Activated CD8-positive, alpha-beta memory T cell treated with anti-CD3 and anti-CD28 coated beads for 36 hours (primary cell): ENCODE results near the gene RELT. TPM values are rescaled to one million over a fixed set of nuclear protein-coding genes. Genes with fewer than 3 reads are reported as not detected.

ENCODE experiments used
- CTCF ChIA-PET: fragments of 350-600 bp; sonication (Branson Sonifier 250); formaldehyde crosslinking; loops from one replicate; lab custom pipeline; 2021; ENCODE audit warnings: antibody characterized with exemption; lab: Charles Lee
- POLR2A ChIA-PET: fragments of 350-600 bp; sonication (Branson Sonifier 250); formaldehyde crosslinking; loops from one replicate; lab custom pipeline; 2021; ENCODE audit warnings: antibody characterized with exemption; lab: Charles Lee
- total RNA-seq, 2 experiments: library from RNA; stranded (reverse); gene quantifications; one replicate each; pipeline ENCODE4 v1.2.3, GENCODE V29; 2021

The RELT gene
- total RNA-seq, 2 experiments from 2014 or later, result 31.0 to 33.2 TPM

DNA sequence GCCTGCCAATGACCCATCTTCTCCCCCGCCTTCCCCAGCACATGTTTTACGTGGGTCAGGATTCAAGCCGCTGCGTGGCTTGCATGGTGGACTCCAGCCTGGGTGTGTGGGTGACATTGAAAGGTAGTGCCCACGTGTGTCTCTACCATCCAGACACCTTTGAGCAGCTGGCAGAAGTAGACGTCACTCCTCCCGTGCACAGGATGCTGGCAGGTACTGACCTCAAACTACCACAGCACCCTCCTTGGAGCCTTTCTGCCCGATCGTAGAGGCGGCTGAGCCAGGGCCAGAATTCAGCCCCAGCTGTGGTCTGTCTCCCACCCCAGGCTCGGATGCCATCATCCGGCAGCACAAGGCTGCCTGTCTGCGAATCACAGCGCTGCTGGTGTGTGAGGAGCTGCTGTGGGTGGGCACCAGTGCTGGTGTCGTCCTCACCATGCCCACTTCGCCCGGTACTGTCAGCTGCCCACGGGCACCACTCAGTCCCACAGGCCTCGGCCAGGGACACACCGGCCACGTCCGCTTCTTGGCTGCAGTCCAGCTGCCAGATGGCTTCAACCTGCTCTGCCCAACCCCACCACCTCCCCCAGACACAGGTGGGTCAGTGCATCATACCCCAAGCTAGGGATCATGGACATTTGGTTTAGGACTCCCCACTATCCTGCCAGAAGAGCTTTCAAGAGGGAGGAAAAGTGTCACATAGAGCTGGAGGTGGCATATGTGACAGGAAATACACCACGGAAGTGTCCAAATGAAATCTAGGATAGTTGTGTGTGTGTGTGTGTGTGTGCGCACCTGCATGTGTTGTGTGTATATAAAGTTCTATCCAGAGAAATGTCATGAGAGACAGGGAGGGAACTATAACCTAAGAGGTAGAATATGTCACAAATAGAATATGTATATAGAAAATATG is 10.6 kb upstream of the RELT start:
- CTCF ChIA-PET, result interaction anchor here (0.6 to 9.2 kb wide), 4 partner anchors 10 to 706 kb away, joined by 3 to 48 read pairs (median 4); no protein-coding TSS in a partner anchor
- POLR2A ChIA-PET, result no interaction called here

DNA sequence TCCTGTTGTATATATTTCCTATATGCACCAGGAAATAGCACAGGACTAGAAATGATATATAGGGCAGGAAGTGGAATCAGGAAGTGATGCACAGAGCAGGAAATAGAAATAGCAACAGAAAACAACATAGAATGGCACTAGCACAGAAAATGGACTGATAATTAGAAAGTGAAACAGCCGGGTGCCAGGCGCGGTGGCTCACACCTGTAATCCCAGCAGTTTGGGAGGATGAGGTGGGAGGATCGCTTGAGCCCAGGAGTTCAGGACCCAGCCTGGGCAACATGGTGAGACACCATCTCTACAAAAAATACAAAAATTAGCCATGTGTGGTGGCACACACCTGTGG is 10.0 kb upstream of the RELT start:
- POLR2A ChIA-PET, result no interaction called here
- CTCF ChIA-PET, result interaction anchor here (9.2 kb wide), 1 partner anchor 16 kb away, joined by 48 read pairs; no protein-coding TSS in a partner anchor

DNA sequence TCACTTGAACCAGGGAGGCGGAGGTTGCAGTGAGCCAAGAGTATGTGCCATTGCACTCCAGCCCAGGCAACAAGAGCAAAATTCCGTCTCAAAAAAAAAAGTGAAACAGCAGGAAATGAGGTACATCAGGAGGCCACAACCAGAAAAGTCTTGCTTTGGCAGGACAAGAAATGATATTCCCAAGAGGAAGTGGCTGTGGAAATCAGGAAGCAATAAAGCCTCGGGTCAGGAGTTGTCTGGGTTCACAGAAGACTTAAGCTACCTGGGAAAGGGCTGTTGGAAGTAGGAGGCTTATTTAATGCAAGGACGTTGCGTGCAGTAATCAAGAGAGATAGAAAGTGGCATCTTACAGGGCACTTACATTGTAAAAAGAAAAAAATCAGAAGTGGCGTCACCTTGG is 9.2 kb upstream of the RELT start:
- POLR2A ChIA-PET, result no interaction called here
- CTCF ChIA-PET, result interaction anchor here (9.2 kb wide), 1 partner anchor 16 kb away, joined by 48 read pairs; no protein-coding TSS in a partner anchor

DNA sequence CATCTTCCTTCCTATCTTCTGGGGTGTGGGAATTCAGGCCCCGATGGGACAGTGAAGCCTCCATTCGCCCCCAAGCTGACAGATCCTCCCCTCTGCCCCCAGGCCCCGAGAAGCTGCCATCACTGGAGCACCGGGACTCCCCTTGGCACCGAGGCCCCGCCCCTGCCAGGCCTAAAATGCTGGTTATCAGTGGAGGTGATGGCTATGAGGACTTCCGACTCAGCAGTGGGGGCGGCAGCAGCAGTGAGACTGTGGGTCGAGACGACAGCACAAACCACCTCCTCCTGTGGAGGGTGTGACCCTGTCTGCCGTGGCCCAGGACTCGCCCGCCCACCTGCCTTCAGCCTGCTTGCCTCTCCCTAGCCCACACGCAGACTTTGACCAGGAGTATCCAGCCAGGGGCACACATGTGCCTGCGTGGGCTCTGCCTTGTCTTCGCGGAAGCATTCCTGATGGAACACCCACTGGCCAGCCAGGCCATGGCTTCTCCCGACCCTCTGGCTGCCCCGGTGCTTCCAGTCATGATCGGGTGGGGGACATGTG is 8.6 kb upstream of the RELT start:
- CTCF ChIA-PET, result interaction anchor here (1.0 to 9.2 kb wide), 2 partner anchors 17 kb away, joined by 4 to 48 read pairs; no protein-coding TSS in a partner anchor
- POLR2A ChIA-PET, result interaction anchor here (0.6 kb wide), 1 partner anchor 254 kb away, joined by 4 read pairs; no protein-coding TSS in a partner anchor

DNA sequence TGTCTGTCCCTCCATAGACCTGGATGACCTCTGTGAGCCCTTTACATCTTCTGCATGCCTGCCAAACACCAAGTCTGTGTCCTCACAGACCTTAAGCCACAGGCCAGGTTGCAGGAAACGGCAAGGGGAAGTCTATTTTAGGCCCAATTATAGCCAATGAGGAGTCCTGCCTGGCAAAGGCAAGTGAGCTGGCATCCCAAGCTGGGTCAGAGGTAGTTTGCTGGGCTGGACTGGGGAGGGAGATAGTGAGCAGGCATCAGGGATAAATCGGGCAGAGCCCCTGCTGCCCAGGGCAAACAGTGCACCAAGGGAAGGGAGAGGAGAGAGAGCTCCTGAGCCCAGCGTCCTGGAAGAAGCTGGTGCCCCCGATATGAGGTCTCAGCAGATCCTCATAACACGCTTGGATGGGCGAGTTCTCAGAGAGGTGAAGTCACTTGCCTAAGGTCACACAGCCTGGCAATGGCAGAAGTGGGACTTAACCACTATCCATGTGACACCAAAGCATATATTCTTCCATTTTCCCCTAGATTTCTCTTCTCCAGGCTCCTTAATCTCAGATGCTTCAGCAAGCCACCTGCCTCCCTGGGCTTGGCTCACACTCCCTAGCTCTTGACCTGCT is 3.7 kb upstream of the RELT start:
- ChIA-PET POLR2A (interaction anchor here (0.7 kb wide), 1 partner anchor 10 kb away, joined by 4 read pairs; no protein-coding TSS in a partner anchor), CTCF (interaction anchor here (0.8 to 2.7 kb wide), 2 partner anchors 22 to 37 kb away, joined by 3 to 13 read pairs; no protein-coding TSS in a partner anchor)

DNA sequence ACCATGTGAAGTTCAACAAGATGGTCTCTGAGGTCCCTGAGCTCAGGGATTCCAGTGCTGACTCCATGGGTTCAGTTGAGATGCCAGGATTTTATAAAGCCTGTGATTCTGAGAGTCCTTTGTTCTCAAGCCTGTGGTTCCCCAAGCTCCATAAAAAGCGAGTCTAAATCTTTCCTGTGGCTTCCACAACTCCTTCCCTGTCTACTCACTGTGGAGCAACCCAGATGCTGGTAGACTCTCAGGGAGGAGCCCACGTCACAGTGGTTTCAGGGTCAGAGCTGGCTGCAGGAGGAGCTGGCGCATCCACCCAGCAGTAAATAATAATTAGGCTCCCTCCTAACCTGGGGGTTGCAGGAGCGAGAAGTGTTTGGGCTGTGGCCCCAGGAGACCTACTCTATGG is 2.0 kb upstream of the RELT start:
- POLR2A ChIA-PET, result interaction anchor here (0.5 kb wide), 1 partner anchor 270 kb away, joined by 3 read pairs; no protein-coding TSS in a partner anchor
- CTCF ChIA-PET, result interaction anchor here (0.8 to 2.7 kb wide), 5 partner anchors 13 to 85 kb away, joined by 3 to 13 read pairs (median 5); no protein-coding TSS in a partner anchor

DNA sequence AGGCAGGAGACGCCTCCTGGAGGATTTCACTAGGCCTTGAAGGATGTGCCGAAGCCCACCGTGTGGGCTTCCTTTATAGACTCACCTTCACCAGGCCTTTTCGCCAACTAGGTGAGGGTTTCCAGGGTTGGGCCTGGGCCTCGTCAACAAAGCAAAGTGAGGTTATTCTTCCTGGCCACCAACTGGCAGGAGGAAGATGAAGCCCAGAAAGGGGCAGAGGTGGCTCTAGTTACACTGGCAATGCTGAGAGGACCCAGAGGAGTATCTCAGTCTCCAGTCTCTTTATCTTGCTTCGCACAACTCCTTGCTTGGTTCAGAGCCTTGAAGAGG is 404 bp upstream of the RELT start:
- ChIA-PET CTCF (interaction anchor here (1.4 kb wide), 1 partner anchor 18 kb away, joined by 3 read pairs; no protein-coding TSS in a partner anchor), POLR2A (no interaction called here)

DNA sequence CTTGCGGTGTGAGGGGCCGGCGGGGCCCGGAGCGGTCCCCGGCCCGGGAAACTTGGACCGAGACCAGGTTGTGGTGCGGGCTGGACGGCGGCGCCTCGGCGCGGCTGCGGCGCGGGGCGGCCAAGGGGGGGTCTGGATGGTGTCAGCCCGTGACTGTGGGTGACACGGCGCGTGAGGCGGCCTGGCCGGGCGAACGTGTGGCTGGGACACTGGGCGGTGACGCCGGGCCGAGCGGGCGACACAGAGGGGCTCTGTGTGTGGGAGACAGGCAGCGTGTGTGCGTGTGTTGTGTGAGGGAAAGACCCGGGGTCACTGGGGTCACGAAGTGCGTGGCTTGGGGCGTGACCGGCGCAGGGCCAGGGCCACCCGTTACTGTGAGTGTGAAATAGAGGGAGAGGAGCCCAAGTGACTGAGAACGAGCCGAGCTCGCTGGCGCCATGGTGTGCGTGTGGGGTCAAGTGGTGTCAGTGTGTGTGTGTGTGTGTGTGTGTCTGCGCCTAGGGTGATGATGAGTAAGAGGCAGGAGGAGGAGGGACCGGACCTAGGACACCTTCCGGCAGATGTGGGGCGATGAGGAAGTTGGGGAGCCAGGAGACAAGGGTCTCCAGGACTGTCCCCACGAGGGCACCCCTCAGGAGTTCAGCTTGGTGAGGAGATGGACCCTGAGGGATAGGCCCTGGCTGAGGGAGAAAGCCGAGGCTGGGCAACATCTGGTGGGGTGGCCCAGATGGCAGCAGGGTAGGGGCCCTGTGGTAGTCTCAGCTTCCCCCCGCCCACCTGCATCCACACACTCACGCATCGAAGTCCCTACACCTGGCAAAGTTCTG is 817 bp downstream of the RELT start:
- POLR2A ChIA-PET, result interaction anchor here (0.5 to 1.0 kb wide), 2 partner anchors 8 to 1022 kb away, joined by 3 to 5 read pairs; partner anchors contain the start of gene PGM2L1
- CTCF ChIA-PET, result interaction anchor here (0.5 to 1.4 kb wide), 3 partner anchors 17 to 145 kb away, joined by 3 read pairs; no protein-coding TSS in a partner anchor

DNA sequence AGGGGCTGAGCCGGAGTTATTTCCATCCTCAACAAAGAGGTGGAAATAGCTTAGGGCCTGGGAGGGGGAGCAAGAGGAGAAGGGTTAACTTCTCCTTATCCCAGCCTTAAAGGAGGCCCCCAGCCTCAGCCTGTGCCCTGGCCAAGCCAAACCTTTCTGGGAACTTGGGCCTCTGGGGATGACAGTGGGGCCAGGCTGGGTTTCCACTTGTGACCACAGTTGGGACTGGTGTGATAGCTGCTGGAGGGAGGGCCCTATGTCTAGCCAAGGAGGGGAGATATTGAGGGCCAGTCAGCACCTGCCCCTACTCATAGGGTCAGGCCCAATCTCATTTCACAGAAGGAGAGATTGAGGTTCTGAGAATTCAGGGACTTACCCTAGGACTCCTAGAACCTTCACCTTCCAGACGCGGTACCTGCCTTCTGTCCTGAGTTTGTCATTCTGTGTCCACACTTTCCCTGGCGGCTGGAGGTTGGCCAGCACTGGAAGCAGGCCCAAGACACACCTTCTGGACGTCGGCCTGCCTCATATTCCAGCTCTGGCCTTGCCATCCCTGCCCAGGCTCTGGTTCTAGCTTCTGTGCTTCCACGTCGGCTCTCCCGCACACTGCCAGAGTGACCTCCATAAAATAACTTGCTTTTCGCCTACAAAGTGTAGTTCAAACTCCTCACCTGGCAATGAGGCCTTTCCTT is 3.1 kb downstream of the RELT start:
- ChIA-PET POLR2A (interaction anchor here (0.6 kb wide), 1 partner anchor 231 kb away, joined by 4 read pairs; no protein-coding TSS in a partner anchor), CTCF (no interaction called here)

DNA sequence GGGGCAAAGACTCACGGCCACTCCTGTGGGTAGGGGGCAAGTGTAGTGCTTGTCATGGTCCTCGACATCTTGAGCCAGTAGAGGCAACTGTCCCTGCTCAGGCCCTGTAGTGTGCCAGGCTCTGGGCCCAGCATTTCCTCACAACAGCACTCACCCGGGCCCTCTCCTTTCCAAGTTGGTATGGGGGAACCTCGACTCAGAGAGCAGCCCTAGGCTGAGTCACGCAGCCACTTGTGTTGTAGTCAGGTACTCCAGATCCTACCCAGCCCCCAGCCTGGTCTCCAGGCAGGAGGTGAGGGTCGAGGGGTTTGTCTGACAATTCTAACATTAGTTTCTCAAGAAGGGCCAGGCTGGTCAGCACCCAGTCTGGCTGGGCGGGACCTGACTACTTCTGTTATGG is 4.1 kb downstream of the RELT start:
- CTCF ChIA-PET, result no interaction called here
- POLR2A ChIA-PET, result interaction anchor here (0.6 kb wide), 1 partner anchor 83 kb away, joined by 4 read pairs; no protein-coding TSS in a partner anchor

DNA sequence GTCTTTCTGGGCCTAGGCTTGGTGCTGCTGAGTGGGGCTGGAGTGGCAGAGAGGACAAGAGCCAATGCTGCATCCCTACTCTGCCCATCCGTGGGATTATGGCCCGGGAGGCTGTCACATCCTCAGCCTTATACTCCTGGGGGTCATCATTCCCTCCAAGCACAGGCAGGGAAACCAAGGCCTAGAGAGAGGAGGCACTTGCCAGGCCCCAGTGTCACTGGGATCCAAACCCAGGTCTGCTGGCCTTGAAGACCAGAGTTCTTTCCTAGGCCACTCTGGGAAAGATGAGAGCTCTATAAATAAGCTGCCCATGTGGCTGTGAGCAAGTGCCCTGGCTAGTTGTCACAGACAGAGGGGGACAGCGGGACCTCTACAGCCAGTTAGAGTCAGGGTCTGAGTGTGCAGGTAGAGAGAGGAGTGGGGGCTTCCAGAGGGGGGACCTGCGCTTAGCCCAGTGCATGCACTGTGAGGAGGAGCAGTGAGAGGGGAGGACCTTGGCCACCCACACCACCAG is 4.8 kb downstream of the RELT start:
- ChIA-PET POLR2A (interaction anchor here (0.6 kb wide), 1 partner anchor 83 kb away, joined by 4 read pairs; no protein-coding TSS in a partner anchor), CTCF (no interaction called here)

DNA sequence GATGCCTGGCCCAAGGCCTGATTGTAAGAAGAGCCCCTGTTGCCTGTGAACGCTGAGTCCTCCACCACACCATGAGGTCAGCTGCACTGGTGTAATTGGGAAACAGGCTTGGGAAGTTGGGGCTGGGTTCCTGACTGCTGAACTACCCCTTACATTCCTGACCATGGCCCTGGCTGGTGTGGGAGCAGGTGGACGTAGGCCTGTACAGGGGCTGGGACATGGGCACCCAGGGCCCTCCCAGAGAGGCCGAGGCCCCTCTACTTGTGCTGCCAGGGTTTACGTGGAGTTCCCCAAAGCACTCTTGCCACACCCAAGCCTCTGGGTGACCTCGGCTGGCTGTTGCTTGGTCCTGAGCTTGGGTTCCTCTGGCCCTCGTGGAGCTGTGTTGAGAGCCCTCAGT is 5.4 kb downstream of the RELT start:
- POLR2A ChIA-PET, result no interaction called here

DNA sequence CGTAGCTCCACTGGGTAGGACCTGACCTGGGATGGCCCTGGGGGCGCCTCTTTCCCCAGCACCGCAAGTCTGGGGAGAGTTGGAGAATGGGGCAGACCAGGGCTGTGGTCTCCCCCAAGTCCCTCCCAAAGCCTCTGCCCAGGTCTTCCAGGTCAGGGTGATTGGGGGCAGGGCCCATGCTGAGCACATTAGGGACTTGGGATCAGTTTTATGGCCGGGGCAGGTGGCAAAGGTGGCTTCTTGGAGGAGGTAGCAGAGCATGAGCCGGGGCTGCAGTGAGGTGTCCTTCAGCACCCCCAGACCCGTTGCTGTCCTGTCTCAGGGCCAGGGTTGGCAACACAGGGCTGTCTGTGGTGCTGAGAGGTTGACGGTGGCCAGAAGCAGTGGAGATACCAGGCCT is 6.0 kb downstream of the RELT start:
- ChIA-PET CTCF (interaction anchor here (1.8 kb wide), 1 partner anchor 11 kb away, joined by 5 read pairs; no protein-coding TSS in a partner anchor), POLR2A (no interaction called here)

More for the DNA sequence above, 5.4 kb downstream of the RELT start:
- CTCF ChIA-PET, result no interaction called here

DNA sequence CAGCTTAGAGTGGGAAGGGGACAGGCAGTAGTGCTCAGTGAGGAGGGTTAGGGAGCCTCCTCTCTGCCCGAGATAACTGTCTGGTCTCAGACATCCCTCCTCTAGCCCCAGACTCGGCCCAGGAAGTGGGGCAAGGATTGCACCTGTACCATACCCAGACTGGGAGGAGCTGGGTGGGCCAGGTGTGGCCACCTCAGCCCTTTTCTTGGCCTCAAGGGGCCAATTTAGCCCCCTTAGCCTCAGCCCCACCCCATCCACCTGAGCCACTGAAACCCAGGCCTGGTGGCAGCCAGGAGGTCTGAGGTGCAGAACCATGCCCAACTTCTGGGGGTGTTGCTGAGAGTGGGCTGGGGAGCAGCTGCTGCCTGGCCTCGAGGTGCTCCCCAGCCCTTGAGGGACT is 6.5 kb downstream of the RELT start:
- ChIA-PET POLR2A (interaction anchor here (0.5 kb wide), 1 partner anchor 10 kb away, joined by 4 read pairs; no protein-coding TSS in a partner anchor), CTCF (interaction anchor here (1.8 kb wide), 1 partner anchor 11 kb away, joined by 5 read pairs; no protein-coding TSS in a partner anchor)

DNA sequence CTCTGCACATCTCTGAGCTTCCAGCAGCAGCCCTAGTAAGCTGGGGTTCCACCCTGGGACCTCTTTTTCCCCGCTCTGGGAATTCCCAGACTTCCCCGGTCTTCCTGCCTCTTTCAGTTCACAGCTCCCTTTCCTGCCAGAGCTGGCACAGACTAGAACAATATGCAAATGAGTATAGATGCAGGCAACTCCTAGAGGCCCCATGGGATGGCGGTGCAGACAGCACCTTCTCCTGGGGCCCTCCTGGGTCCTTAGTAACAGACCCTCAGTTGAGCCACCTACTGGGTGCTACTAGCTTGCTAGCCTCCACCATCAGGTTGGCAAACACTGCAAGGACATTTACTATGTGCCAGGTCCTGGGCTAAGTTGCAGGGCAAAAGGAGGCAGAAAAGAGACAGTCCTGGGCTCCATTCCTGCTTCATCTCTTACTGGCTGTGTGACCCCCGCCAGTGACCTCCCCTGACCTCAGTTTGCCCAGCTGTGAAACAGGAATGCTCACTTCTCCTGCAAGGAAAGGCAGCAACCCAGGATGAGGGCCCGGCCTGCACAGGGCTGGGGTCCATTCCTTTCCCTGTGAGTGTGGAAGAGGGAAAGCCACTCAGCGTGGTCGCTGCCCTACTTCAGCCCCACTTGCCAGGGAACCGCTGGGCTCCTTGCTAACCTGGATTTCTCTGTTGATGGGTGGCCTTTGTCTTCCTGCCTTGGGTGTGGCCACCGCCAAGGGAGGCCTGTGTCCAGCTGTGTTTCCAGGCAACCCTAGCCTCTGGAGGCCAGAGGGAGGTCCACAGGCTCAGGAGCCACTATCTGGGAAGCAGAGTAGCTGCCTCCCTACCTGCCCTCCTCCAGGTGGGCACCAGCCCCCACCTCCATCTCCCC is 7.3 kb downstream of the RELT start:
- ChIA-PET POLR2A (interaction anchor here (0.6 kb wide), 1 partner anchor 215 kb away, joined by 8 read pairs; no protein-coding TSS in a partner anchor), CTCF (interaction anchor here (1.8 kb wide), 1 partner anchor 10 kb away, joined by 5 read pairs; no protein-coding TSS in a partner anchor)

DNA sequence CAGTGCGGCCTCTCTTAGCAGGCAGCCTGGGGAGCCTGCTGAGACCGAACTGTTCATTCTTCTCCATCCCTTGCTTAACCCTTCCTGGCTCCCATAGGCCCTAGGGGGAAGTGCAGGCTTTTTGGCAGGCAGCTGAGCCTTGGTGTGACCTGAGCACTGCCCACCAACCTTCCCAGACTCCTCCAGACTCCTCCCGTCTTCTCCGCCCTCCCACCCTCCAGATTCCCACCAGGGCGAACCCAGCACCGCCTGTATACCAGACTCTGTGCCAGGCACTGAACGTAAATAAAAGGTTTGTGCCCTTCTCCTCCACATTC is 7.9 kb downstream of the RELT start:
- ChIA-PET POLR2A (interaction anchor here (0.5 to 0.6 kb wide), 2 partner anchors 84 to 214 kb away, joined by 4 to 8 read pairs; no protein-coding TSS in a partner anchor), CTCF (interaction anchor here (0.9 kb wide), 1 partner anchor 9 kb away, joined by 5 read pairs; no protein-coding TSS in a partner anchor)
